Heart left ventricle (tissue), 16 donors: ENCODE results near the gene FOXK2. TPM values are rescaled to one million over a fixed set of nuclear protein-coding genes. Genes with fewer than 3 reads are reported as not detected.

ENCODE experiments used
- ATAC-seq, 4 donors: fragments of 200-7000 bp; cut with Tn5 transposase; one replicate each; pipeline ENCODE4 v1.9.1; 2020 to 2022; ENCODE audit warnings: moderate library complexity in 4 of 4, mild to moderate bottlenecking in 3 of 4, moderate number of reproducible peaks in 1 of 4
- DNase-seq, 5 donors: peaks; one replicate each; pipeline ENCODE4 v3.0.0-alpha.2; 2020
- H3K27ac ChIP-seq, 12 donors: fragments of 200-600 bp; sonication (generic) in 4 of 12; one replicate each; pipeline versions ENCODE4 v1.5.0 to v1.8.0; 2016 to 2022; ENCODE audit warnings: mild to moderate bottlenecking in 2 of 12
- H3K27me3 ChIP-seq, 9 donors: fragments of 200-600 bp; sonication (generic) in 2 of 9; one replicate each; pipeline versions ENCODE4 v1.5.1 to v1.8.0; 2016 to 2022; ENCODE audit warnings: mild to moderate bottlenecking in 3 of 9
- H3K36me3 ChIP-seq, 9 donors: fragments of 200-600 bp; sonication (generic) in 2 of 9; one replicate each; pipeline versions ENCODE4 v1.5.0 to v1.8.0; 2018 to 2022; ENCODE audit warnings: mild to moderate bottlenecking in 2 of 9
- H3K4me1 ChIP-seq, 12 donors: fragments of 200-600 bp; sonication (generic) in 4 of 12; one replicate each; pipeline versions ENCODE4 v1.5.0 to v1.8.0; 2016 to 2022; ENCODE audit warnings: mild to moderate bottlenecking in 3 of 12
- H3K4me3 ChIP-seq, 12 donors: fragments of 200-600 bp; sonication (generic) in 4 of 12; one replicate each; pipeline versions ENCODE4 v1.5.0 to v1.8.0; 2017 to 2022; ENCODE audit warnings: mild to moderate bottlenecking in 9 of 12, moderate library complexity in 4 of 12
- H3K9me3 ChIP-seq, 12 donors: fragments of 200-600 bp; sonication (generic) in 4 of 12; one replicate each; pipeline versions ENCODE4 v1.5.0 to v1.8.0; 2016 to 2022; ENCODE audit warnings: mild to moderate bottlenecking in 1 of 12
- CTCF ChIP-seq, 12 donors: fragments of 200-600 bp; sonication (generic) in 4 of 12; IDR thresholded peaks; one replicate each; pipeline versions ENCODE4 v1.5.0 to v1.8.0; 2018 to 2022; ENCODE audit warnings: antibody characterized with exemption in 12 of 12, mild to moderate bottlenecking in 5 of 12
- POLR2A ChIP-seq, 2 donors: fragments of 450-650 bp; IDR thresholded peaks; one replicate each; pipeline ENCODE4 v1.6.1; 2017; ENCODE audit warnings: antibody characterized with exemption in 2 of 2, mild to moderate bottlenecking in 2 of 2, moderate library complexity in 2 of 2
- WGBS, 4 donors: extraction: QIAGEN DNeasy Blood & Tissue Kit in 2 of 4; methylation state at CpG; one replicate each; pipeline versions ENCODE4 v1.1.5 to v1.1.7; 2013 to 2018; 5-methylcytosine and 5-hydroxymethylcytosine counted together
- intact Hi-C, 10 donors: fragments of 100-400 bp; cut with DNase I; formaldehyde crosslinking; loops; one replicate each; pipeline versions ENCODE4 v1.11.1 to v1.14.2; 2022
- polyA plus RNA-seq, 2 donors: library from polyadenylated mRNA; stranded (reverse); fragments of 200-250 nt; gene quantifications; one replicate each; pipeline ENCODE4 v1.2.3, GENCODE V29; 2013
- total RNA-seq, 9 donors: library from RNA; depleted of rRNA in 2 of 9; stranded (reverse); fragments of >200 nt in 2 of 9; fragmentation: NEBNext Ultra II Directional in 3 of 9; extraction: Animal tissue kit (Norgen Biotek cat#: 25700) in 3 of 9; gene quantifications; one replicate each; pipeline versions ENCODE4 v1.1.0 to v1.2.4, GENCODE V29; 2016 to 2023
- donor health status: ischemic (EF 13 %, LVEDD 7.1; RV severe dilation, severe dysfunction).
- donor health status: healthy with polysubstance abuse.
- donor health status: DM: no; HTN: yes; CAD: no.
- donor health status: DM: no; HTN: no; CAD: no.
- donor health status: ischemic (EF 25% LVEDD 6.9; RV normal size, moderate dysfunction).
- donor health status: ischemic (EF 25% LVEDD 5.7; RV mildly dilated, moderate dysfunction).
- donor health status: healthy.
- donor health status: DM: yes; HTN: yes; CAD: no.
- donor health status: ischemic (EF 35%, LVEDD 5.7; RV mildly dilated, moderate dysfunction).
- donor health status: nonischemic (EF 11% LVEDD 7.7; RV severe dilation, severe dysfunction).
- donor health status: DM: yes; HTN: yes; CAD: no.
- donor health status: PGD.
- donor health status: ischemic (EF 29% LVEDD 5.4; RV normal size, mild dysfunction).
- donor health status: nonischemic (EF 23%, LVEDD 6.1; RV moderate dilation, normal function).

FOXK2 gene
- total and polyA plus RNA-seq, 11 donors, result 15.6 to 77.0 (median 33.9) TPM

GRCh38 chr17:82588266-82589175, 69.0 kb downstream of the FOXK2 start:
- peak overlapping the region in 2 of 12 donors; percentile 23 to 89 for H3K27ac ChIP-seq

DNA sequence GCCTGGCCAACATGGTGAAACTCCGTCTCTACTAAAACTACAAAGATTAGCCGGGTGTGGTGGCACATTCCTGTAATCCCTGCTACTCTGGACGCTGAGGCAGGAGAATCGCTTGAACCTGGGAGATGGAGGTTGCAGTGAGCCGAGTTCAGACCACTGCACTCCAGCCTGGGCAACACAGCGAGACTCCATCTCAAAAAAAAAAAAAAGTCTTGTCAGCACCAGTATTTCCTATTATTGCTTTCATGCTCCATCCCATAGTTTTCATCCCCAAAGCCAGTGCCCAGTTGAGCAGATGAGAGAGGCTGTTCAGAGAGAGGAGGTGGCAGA, 70.3 kb downstream of the FOXK2 start:
- TF ChIP-seq POLR2A (IDR thresholded peaks at IDR 0.05), result no peak
- no peak for TF ChIP-seq CTCF (IDR thresholded peaks at IDR 0.05)

More at GRCh38 chr17:82588266-82589175, 69.0 kb downstream of the FOXK2 start:
- ATAC-seq (no peak), DNase-seq (no peak)
- Histone ChIP-seq H3K27me3 (no peaks in the 10 kb centered on the region), H3K4me3 (no peak overlapping the region), H3K9me3 (no peaks in the 10 kb centered on the region), H3K4me1 (peaks cover 5 to 34% (median 26%) of the 10 kb centered on the region in 12 donors), H3K36me3 (peaks cover 0 to 48% (median 34%) of the 10 kb centered on the region in 9 donors)
- intact Hi-C loops, result no loop called here
- 87 to 94% (median 93%) methylated on average over 26 to 27 of the region's 27 CpGs for WGBS, 4 donors
- TF ChIP-seq CTCF (IDR thresholded peaks at IDR 0.05) (no peak), POLR2A (IDR thresholded peaks at IDR 0.05) (no peak)

DNA sequence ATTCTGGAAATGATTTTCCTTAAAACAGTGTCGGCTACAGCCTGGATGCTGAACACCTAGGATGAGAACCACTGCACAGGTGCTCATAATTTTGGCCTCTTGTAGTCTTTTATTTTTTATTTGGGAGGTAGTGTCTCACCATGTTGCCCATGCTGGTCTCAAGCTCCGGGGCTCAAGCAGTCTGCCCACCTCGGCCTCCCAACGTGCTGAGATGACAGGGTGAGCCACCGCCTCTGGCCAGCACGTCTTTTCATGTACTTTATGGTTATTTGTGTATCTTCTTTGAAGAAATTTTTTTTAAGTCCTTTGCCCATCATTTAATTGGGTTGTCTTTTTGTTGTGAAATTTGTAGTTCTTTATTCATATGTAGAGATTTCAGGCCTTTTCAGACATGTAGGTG, 70.7 kb downstream of the FOXK2 start:
- H3K36me3 ChIP-seq, result peaks cover 0 to 35% (median 23%) of the 10 kb centered on the region in 9 donors
- no peaks in the 10 kb centered on the region for H3K27me3 ChIP-seq
- no peak for TF ChIP-seq CTCF (IDR thresholded peaks at IDR 0.05)
- TF ChIP-seq POLR2A (IDR thresholded peaks at IDR 0.05), result no peak
- H3K4me1 ChIP-seq, result peaks cover 5 to 48% (median 31%) of the 10 kb centered on the region in 12 donors
- intact Hi-C loops, result no loop called here
- ATAC-seq, result no peak
- no peak overlapping the region for H3K4me3 ChIP-seq
- DNase-seq, result no peak
- H3K9me3 ChIP-seq, result no peaks in the 10 kb centered on the region
- WGBS, 4 donors, result 87 to 93% (median 90%) methylated on average over 6 of the region's 6 CpGs
- peak overlapping the region in 4 of 12 donors; percentile 89 to 97 (median 91) for H3K27ac ChIP-seq

More for the DNA sequence above, 70.3 kb downstream of the FOXK2 start:
- ATAC-seq, result no peak
- Histone ChIP-seq H3K4me3 (no peak overlapping the region), H3K27ac (peak overlapping the region in 1 of 12 donors; percentile 89), H3K36me3 (peaks cover 0 to 35% (median 26%) of the 10 kb centered on the region in 9 donors), H3K27me3 (no peaks in the 10 kb centered on the region), H3K9me3 (no peaks in the 10 kb centered on the region), H3K4me1 (peaks cover 5 to 47% (median 31%) of the 10 kb centered on the region in 12 donors)
- intact Hi-C loops, result no loop called here
- DNase-seq, result no peak
- 74 to 93% (median 79%) methylated on average over 5 to 6 of the region's 6 CpGs for WGBS, 4 donors

- H3K27me3 ChIP-seq, result no peaks in the 10 kb centered on the region
- TF ChIP-seq CTCF (IDR thresholded peaks at IDR 0.05), result no peak
- no peak for TF ChIP-seq POLR2A (IDR thresholded peaks at IDR 0.05)
- DNase-seq, result peak in 1 of 5 donors; percentile 33
- peaks cover 5 to 48% (median 31%) of the 10 kb centered on the region in 12 donors for H3K4me1 ChIP-seq
- H3K27ac ChIP-seq, result peak overlapping the region in 11 of 12 donors; percentile 80 to 97 (median 91)
- H3K4me3 ChIP-seq, result no peak overlapping the region
- H3K36me3 ChIP-seq, result peaks cover 0 to 35% (median 22%) of the 10 kb centered on the region in 9 donors
- intact Hi-C loops, result no loop called here
- 32 to 59% (median 54%) methylated on average over 17 of the region's 17 CpGs for WGBS, 4 donors
- no peaks in the 10 kb centered on the region for H3K9me3 ChIP-seq
- ATAC-seq, result peak in 2 of 4 donors; percentile 3 to 6
Observed at GRCh38 chr17:82590881-82591539, 71.5 kb downstream of the FOXK2 start.
